Measurements from ENCODE around the gene FRMD1. TPM values are rescaled to one million over a fixed set of nuclear protein-coding genes. Genes with fewer than 3 reads are reported as not detected.

Gene FRMD1
- total RNA-seq, 4 donors from 2014 or later, result 0.79 to 4.8 (median 1.7) TPM

DNA sequence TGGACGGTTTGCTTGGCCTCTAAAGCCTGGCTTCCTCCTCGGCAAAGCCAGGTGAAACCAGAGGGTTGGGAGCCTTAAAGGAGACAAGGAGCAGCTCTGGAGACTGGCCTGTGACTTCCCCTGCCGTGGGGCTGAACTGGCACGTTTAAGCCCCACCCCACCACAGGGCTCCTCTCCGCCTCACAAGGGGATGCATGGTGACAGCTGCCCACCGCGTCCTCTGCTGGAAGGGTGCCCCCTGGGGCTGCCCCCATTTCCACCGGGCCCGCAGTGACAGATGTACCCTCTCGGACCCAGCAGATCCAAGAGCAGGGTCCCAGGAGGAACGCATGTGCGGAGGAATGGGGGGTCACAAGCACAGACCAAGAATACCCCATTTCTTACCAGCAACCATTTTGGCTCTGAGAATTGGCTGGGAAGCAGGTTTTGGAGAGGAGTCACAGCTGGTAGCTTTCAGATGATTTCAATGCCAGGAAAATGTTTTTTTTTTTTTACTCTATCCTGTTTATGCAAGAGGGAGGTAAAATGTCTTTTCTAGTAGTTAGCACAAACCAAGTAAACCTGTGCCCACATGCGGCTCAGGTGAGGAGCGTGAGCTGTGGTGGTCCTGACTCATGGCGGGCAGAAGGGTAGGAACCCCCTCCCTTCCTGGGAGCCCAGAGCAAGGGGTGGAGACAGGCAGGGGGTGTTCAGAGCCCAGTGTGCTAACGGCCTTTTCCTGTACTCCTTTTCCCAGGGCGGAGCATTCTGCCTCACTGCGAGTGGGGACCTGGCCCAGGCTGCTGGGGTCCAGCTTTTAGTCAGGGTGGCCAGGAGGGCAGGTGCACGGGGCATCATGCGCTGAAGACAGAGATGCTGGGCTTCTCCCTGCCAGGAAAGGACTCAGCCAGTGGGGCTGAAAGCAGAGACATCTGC is 33.0 kb downstream of the FRMD1 start:
- TF ChIP-seq, protein P1, sequence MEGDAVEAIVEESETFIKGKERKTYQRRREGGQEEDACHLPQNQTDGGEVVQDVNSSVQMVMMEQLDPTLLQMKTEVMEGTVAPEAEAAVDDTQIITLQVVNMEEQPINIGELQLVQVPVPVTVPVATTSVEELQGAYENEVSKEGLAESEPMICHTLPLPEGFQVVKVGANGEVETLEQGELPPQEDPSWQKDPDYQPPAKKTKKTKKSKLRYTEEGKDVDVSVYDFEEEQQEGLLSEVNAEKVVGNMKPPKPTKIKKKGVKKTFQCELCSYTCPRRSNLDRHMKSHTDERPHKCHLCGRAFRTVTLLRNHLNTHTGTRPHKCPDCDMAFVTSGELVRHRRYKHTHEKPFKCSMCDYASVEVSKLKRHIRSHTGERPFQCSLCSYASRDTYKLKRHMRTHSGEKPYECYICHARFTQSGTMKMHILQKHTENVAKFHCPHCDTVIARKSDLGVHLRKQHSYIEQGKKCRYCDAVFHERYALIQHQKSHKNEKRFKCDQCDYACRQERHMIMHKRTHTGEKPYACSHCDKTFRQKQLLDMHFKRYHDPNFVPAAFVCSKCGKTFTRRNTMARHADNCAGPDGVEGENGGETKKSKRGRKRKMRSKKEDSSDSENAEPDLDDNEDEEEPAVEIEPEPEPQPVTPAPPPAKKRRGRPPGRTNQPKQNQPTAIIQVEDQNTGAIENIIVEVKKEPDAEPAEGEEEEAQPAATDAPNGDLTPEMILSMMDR (IDR thresholded peaks at IDR 0.05), result no peak
- no peak for DNase-seq (ENCODE audit: low spot score)
- ATAC-seq (ENCODE audit: low FRiP score), result no peak

DNA sequence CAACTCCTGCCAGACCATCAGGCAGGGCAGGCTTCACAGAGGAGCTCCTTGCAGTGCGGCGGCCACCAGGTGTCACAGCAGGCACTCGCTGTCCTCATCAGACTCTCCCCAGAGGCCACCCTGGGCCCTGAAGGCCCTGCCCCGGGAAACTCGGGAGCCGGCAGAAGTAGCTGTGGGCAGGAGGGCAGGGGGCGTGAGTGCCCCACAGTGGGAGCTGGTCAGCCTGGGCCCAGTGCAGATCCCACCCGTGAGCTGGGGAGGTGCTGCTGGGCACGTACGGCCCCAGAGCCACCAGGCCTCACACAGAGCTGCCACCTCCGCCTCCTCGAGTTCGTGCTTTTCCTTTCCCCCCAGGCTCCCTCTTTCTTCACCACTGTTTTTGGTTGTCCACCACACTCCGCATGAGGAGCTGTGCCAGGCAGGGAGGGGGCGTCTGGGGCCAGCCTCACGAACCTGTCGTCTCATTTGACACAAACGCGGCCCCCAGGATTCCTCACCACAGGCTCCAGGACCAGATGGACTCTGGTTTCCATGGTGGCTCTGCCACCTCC is 33.8 kb downstream of the FRMD1 start:
- TF ChIP-seq, protein P1 (IDR thresholded peaks at IDR 0.05), result no peak
- ATAC-seq (ENCODE audit: low FRiP score), result no peak
- no peak for DNase-seq (ENCODE audit: low spot score)

DNA sequence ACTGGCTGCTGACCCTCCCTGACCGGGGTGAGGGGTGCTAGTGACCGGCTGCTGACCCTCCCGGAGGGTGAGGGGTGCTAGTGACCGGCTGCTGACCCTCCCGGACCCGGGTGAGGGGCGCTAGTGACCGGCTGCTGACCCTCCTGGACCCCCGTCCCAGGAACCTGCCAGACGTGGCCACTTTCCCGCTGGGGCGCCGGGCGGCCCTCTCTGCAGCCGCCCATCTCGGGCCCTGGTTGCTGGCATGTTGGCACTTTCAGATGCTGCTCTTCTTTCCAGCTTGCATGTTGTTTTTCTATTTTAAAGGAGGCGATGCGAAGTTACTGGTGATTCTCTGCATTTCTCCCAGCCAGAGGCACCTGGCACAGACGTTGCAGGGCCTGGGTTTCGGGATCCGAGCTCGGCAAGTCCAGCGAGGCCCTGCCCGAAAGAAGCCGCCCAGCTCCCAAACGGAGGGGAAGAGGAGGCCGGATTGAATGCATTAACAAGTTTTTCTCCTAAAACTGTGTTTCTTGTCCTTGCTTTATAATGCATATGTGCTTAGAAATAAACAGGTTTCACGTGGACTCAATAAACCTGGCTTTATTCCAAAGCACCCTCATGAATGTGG is 34.4 kb downstream of the FRMD1 start:
- TF ChIP-seq, protein P1 (IDR thresholded peaks at IDR 0.05), result no peak
- ATAC-seq (ENCODE audit: low FRiP score) (no peak), DNase-seq (ENCODE audit: low spot score) (no peak)

DNA sequence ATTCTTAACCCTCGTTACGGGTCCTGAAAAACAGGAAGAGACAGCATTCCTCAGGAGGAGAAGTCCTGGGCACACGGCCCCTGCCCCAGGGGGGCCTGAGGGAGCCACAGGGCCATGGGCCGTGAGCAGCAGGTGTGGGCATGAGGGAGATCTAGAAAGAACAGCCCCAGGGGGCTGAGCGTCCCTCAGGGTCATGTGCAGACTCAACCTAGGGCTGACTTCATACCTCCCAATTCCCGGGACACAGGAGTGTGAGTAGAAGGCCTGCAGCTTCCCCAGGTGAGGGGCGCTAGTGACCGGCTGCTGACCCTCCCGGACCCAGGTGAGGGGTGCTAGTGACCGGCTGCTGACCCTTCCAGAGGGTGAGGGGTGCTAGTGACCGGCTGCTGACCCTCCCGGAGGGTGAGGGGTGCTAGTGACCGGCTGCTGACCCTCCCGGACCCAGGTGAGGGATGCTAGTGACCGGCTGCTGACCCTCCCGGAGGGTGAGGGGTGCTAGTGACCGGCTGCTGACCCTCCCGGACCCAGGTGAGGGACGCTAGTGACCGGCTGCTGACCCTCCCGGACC is 35.1 kb downstream of the FRMD1 start:
- no peak for ATAC-seq (ENCODE audit: low FRiP score)
- TF ChIP-seq, protein P1 (IDR thresholded peaks at IDR 0.05), result no peak
- no peak for DNase-seq (ENCODE audit: low spot score)

DNA sequence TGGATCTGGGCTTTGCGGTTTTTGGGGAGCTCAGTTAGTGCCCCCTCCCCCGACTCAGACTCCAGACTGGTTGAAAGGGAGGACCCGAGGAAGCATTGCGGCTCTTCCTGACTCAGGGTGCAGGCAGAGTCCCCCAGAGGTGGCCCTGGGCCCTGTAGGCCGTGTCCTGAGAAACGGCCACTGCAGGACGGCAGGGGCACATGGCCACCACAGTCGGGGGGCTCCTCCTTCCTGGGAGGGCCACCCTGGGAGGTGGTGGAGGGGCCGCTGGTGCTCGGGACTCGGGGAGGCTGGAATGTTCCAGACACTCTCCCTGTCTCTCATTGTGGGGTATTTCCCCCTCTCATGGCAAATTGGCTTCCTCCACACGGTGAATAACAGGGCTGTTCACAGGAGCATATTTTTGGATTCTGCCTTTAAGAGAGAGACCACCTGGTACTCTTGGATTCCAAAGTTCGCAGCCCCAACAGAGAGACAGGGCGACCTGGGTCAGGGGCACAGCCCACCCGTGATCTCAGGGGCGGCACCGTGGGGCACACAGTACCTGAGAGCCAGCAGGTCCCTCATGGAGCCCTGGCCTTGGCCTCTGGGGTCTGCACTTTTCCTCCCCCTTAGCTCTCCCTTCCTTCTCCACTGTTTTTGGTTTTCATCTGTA is 35.7 kb downstream of the FRMD1 start:
- ATAC-seq (ENCODE audit: low FRiP score) (no peak), DNase-seq (ENCODE audit: low spot score) (no peak)
- TF ChIP-seq, protein P1 (IDR thresholded peaks at IDR 0.05), result no peak

DNA sequence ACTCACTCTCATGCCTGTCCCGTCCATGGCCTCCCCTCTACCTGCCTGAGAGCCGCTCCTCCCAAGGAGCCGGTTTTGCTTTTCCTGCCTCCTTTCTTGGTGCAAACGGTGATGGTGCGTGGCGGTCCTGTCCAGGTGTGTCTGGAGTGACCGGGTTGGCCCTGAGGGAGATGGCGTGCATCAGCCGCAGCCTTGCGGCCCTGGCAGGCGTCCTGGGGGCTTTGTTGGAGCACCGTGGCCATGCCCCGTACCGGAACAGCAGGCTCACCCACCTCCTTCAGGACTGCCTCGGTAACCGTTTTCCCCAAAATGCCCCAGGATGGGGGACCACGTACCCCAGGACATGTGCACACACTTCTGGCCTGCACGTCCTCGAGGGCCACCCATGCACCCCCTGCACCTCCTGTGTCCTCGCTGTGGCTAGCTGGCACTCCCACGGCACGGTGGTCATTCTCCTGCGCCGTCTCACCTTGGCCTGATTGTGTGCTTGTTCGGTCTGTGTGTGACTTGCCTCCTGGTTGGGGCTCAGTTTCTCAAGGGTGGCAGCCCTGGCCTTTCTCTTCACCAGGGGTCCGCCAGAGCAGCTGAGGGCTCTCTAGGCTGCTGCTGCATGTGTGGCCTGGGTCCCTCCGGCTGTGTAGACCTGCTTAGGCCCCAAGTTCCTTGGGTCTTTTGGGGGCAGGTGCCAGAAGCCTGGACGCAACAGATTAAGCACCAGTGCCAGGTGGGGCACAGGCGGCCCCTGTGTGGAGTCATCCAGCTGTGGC is 36.4 kb downstream of the FRMD1 start:
- DNase-seq (ENCODE audit: low spot score), result no peak
- no peak for ATAC-seq (ENCODE audit: low FRiP score)
- TF ChIP-seq, protein P1 (IDR thresholded peaks at IDR 0.05), result no peak

Measured in omental fat pad (tissue), 4 donors.